Breast epithelium (tissue), 4 donors: Measurements from ENCODE around the gene CDH23. TPM values are rescaled to one million over a fixed set of nuclear protein-coding genes. Genes with fewer than 3 reads are reported as not detected.

Source experiments
- DNase-seq, 2 donors: peaks; one replicate each; pipeline ENCODE4 v3.0.0-alpha.2; 2019; ENCODE audit warnings: low spot score in 2 of 2
- H3K27ac ChIP-seq, 2 donors: fragments of 200-600 bp; sonication (generic) in 1 of 2; one replicate each; pipeline ENCODE4 v1.5.1; 2016 to 2019; ENCODE audit warnings: mild to moderate bottlenecking in 1 of 2
- H3K27me3 ChIP-seq, 2 donors: fragments of 200-600 bp; sonication (generic) in 1 of 2; one replicate each; pipeline versions ENCODE4 v1.5.1 to v1.6.0; 2017 to 2019; ENCODE audit warnings: control low read depth in 1 of 2, mild to moderate bottlenecking in 1 of 2
- H3K36me3 ChIP-seq: fragments of 200-600 bp; one replicate; pipeline ENCODE4 v1.5.1; 2019
- H3K4me1 ChIP-seq, 2 donors: fragments of 200-600 bp; sonication (generic); one replicate each; pipeline ENCODE4 v1.5.1; 2016 to 2019; ENCODE audit warnings: control low read depth in 1 of 2
- H3K4me3 ChIP-seq, 3 donors: fragments of 200-600 bp; sonication (generic); 1 replicate in 2 of 3; 2 replicates in 1 of 3; pipeline ENCODE4 v1.5.1; 2016 to 2019; ENCODE audit warnings: mild to moderate bottlenecking in 3 of 3, moderate library complexity in 2 of 3
- H3K9me3 ChIP-seq, 2 donors: fragments of 200-600 bp; sonication (generic) in 1 of 2; one replicate each; pipeline ENCODE4 v1.5.1; 2016 to 2019; ENCODE audit warnings: control low read depth in 1 of 2
- CTCF ChIP-seq, 3 donors: fragments of 450-650 bp; IDR thresholded peaks; one replicate each; pipeline ENCODE4 v1.5.1; 2016 to 2017; ENCODE audit warnings: antibody characterized with exemption in 3 of 3, mild to moderate bottlenecking in 3 of 3, moderate library complexity in 3 of 3
- POLR2A ChIP-seq: fragments of 450-650 bp; IDR thresholded peaks from one replicate; pipeline ENCODE4 v1.6.1; 2016; ENCODE audit warnings: antibody characterized with exemption, mild to moderate bottlenecking, moderate library complexity
- POLR2AphosphoS5 ChIP-seq, 3 donors: sonication (generic); formaldehyde crosslinking; IDR thresholded peaks; one replicate each; pipeline ENCODE4 v1.6.1; 2017; ENCODE audit warnings: antibody characterized with exemption in 3 of 3
- intact Hi-C: fragments of 100-400 bp; cut with DNase I; formaldehyde crosslinking; loops from one replicate; pipeline ENCODE4 v1.15.1; 2023; ENCODE audit warnings: low total_unique reads
- total RNA-seq, 3 donors: library from RNA; depleted of rRNA; stranded (reverse); fragments of >200 nt; gene quantifications; one replicate each; pipeline ENCODE4 v1.1.0, GENCODE V29; 2016

CDH23 gene
- total RNA-seq: 10 to 100 TPM in 2 of 3 donors, 1 to 10 TPM in 1; 8.5 to 13.8 (median 11.6) TPM

- Histone ChIP-seq H3K27me3 (peaks cover 0 to 22% of the 10 kb centered on the region in 2 donors), H3K27ac (peak within 1 kb of the TSS; percentile 22 to 73), H3K4me1 (no peaks in the 10 kb centered on the region), H3K9me3 (no peaks in the 10 kb centered on the region), H3K36me3 (no peaks in the 10 kb centered on the region), H3K4me3 (peak within 1 kb of the TSS; percentile 49 to 84 (median 56))
- intact Hi-C loops: no loop called here
- DNase-seq: no peak
- TF ChIP-seq POLR2AphosphoS5 (IDR thresholded peaks at IDR 0.05) (no peak), POLR2A (no peak)
Measured at GRCh38 chr10:71396711-71397295, at the start of gene CDH23. Gene CDH23 (plus strand): TSS chr10:71396920. CDS start chr10:71439832, 42,912 bp downstream.

- peak in 1 of 2 donors; percentile 64 for DNase-seq
- Histone ChIP-seq H3K27me3 (no peaks in the 10 kb centered on the region), H3K4me3 (no peak overlapping the region), H3K36me3 (no peaks in the 10 kb centered on the region), H3K9me3 (no peaks in the 10 kb centered on the region), H3K4me1 (no peaks in the 10 kb centered on the region), H3K27ac (no peak overlapping the region)
- TF ChIP-seq POLR2AphosphoS5 (IDR thresholded peaks at IDR 0.05): no peak
- intact Hi-C loops: no loop called here
Measured at GRCh38 chr10:71347587-71348395, 48.9 kb upstream of the CDH23 start.

- H3K36me3 ChIP-seq: no peaks in the 10 kb centered on the region
- intact Hi-C loops: no loop called here
- H3K9me3 ChIP-seq: no peaks in the 10 kb centered on the region
- TF ChIP-seq POLR2A (no peak), POLR2AphosphoS5 (IDR thresholded peaks at IDR 0.05) (no peak), CTCF (IDR thresholded peaks at IDR 0.05) (no peak)
- no peak for DNase-seq
- H3K4me3 ChIP-seq: no peak overlapping the region
- no peaks in the 10 kb centered on the region for H3K4me1 ChIP-seq
- no peaks in the 10 kb centered on the region for H3K27me3 ChIP-seq
- H3K27ac ChIP-seq: no peak overlapping the region
Measured at GRCh38 chr10:71348850-71349249, 47.9 kb upstream of the CDH23 start.

- no peak for TF ChIP-seq CTCF (IDR thresholded peaks at IDR 0.05)
- no peak for TF ChIP-seq POLR2AphosphoS5 (IDR thresholded peaks at IDR 0.05)
- no peak for TF ChIP-seq POLR2A
- no peaks in the 10 kb centered on the region for H3K27me3 ChIP-seq
- intact Hi-C loops: no loop called here
Measured at GRCh38 chr10:71349406-71349805, 47.3 kb upstream of the CDH23 start.

GRCh38 chr10:71351087-71351486, 45.6 kb upstream of the CDH23 start:
- Histone ChIP-seq H3K27me3 (no peaks in the 10 kb centered on the region), H3K36me3 (no peaks in the 10 kb centered on the region), H3K27ac (no peak overlapping the region), H3K9me3 (no peaks in the 10 kb centered on the region), H3K4me3 (no peak overlapping the region), H3K4me1 (no peaks in the 10 kb centered on the region)
- intact Hi-C loops: no loop called here
- DNase-seq: no peak
- TF ChIP-seq POLR2AphosphoS5 (IDR thresholded peaks at IDR 0.05) (no peak), CTCF (IDR thresholded peaks at IDR 0.05) (no peak), POLR2A (no peak)

More at GRCh38 chr10:71349406-71349805, 47.3 kb upstream of the CDH23 start:
- no peak overlapping the region for H3K4me3 ChIP-seq
- H3K27ac ChIP-seq: no peak overlapping the region
- no peaks in the 10 kb centered on the region for H3K9me3 ChIP-seq
- no peaks in the 10 kb centered on the region for H3K36me3 ChIP-seq
- DNase-seq: no peak
- H3K4me1 ChIP-seq: no peaks in the 10 kb centered on the region
